GM23248 (cell line): Measurements from ENCODE around the gene HSPH1.

Source experiments
- EZH2 ChIP-seq: fragments of 200-600 bp; sonication (generic); IDR thresholded peaks from 2 replicates; pipeline ENCODE4 v1.6.1; 2018; ENCODE audit warnings: antibody characterized with exemption, mild to moderate bottlenecking; ENCODE audit not compliant: insufficient read depth, poor library complexity, severe bottlenecking
- EZH2phosphoT487 ChIP-seq: fragments of 200-600 bp; sonication (generic); IDR thresholded peaks from 2 replicates; pipeline ENCODE4 v1.6.1; 2018; ENCODE audit warnings: antibody characterized with exemption, moderate library complexity, mild to moderate bottlenecking, low read depth; ENCODE audit not compliant: insufficient read depth

- TF ChIP-seq EZH2 (no peak), EZH2phosphoT487 (no peak)
Measured at GRCh38 chr13:31196992-31197391, 35.3 kb upstream of the HSPH1 start.
